Stimulated activated CD4-positive, alpha-beta T cell treated with anti-CD3 and anti-CD28 coated beads, TNF-alpha, amount 100 ng/mL, for 48 hours (primary cell): ENCODE results near the gene MPRIP.
"Not testable (repeated sequence)": the region's sequence is repeated elsewhere in the genome, so short reads cannot be mapped to it uniquely, and the experiment has no call there.

Experiments
- DNase-seq, 3 donors: peaks; one replicate each; pipeline ENCODE4 v3.0.0-alpha.2; 2020; ENCODE audit warnings: low read depth in 3 of 3

The MPRIP gene

DNA sequence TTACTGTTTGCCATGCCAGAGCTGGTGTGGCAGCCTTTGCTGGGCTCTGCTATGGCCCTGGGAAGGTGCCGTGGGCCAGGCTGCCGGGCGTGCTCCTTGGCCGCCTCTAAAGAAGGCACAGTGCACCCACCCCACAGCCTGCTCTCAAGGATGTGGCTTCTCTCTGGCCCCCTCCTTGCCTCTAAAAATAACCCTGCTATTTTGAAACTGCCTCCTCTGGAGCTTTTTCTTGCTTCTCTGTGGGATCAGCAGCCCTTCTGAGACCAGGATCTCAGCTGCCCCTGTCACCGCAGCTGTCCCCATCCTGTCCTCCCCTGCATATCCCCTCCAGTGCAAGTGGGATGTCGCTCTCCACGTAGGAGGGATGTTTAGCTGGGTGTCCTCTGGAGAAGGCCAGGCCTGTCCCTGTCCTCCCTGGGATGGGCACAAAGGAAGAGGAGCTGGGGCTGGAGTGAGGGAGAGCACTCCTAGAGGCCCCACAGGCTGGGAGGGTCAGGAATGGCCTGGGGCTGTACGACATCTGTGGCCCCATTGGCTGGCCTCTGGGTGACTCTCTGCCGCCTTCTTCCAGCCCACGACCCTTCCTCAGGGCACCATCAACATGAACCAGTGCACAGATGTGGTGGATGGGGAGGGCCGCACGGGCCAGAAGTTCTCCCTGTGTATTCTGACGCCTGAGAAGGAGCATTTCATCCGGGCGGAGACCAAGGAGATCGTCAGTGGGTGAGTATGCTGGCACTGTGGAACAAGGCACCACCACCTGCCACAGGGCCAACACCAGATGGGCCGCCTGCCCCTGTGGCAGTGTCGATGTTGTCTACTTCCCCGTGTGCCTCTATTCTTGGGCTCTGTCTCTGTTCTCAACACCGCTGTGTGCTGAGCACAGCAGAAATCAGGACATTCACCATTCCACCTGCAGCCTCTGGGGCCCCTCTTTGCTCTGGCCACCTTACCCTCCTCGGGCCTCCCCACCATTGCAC, 84.2 kb downstream of the MPRIP start:
- DNase-seq: no peak

- no peak for DNase-seq
Measured at GRCh38 chr17:17127156-17127555, 84.9 kb downstream of the MPRIP start.

- no peak for DNase-seq
Measured at GRCh38 chr17:17127730-17128291, 85.6 kb downstream of the MPRIP start.

DNA sequence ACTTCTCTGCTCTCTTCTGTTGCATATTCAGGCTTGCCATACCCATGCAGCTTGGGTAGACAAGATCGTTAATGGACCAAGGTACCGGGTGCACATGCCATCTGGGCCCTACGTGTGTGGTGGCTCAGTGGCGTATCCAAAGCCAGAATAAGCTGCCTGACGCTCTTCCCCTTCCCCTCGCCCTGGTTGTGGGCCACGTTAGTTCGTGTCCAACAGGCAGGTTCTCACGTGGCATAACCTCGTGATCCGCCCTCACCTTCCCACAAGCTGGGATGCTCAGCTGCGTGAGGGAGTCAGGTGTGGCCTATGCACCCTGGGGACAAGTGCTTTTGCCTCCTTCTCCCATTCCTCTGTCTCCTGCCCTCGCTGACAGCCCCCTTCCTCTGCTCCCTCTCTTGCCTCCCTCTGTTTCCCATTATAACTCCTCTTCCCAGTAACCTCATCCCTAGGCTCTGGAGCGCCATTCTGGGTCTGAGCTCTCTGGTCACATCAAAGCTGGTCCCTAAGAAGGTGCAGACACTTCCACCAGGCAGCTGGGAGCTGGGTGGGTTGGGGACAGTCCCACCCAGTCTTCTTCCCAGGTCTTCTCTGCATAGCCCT, 86.3 kb downstream of the MPRIP start:
- no peak for DNase-seq

DNA sequence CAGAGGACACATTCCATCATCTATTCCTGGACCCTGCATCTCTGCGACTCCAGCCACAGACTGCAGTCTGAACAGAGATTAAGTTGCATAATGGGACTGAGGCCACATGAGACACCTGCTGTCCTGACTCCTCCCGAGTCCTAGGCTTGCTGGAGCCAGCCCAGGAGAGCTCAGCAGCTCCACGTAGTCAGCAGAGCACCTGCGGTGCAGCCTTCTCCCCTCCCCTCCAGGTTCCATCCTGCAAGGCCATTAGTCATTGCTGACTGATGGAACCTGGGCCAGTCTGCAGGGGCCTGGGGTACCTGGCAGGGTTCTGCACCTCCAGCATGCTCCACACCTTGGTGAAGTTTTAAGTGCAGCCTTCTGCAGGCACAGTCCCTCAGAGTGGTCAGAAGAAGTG, 87.2 kb downstream of the MPRIP start:
- no peak for DNase-seq

- DNase-seq: no peak
Measured at GRCh38 chr17:17130077-17130844, 88.0 kb downstream of the MPRIP start.

DNA sequence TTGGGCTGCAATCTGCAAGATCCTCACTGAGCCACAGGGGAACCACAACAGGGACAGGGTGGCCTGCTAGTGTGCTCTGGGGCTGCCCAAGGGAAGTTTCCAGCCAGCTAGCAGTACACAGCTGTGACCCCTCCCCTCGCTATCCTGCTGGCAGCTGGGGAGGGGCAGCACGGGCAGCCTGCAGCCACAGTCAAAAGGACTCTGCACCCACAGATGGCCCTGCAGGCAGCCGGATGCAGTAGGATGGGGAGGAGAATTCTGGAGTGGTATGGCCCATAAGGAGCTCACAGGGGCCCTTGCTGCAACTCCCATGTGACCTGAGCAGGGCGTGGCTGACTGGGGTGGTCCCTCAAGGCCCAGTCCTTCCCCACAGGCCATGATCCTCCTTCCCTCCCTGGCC, 89.6 kb downstream of the MPRIP start:
- no peak for DNase-seq

DNA sequence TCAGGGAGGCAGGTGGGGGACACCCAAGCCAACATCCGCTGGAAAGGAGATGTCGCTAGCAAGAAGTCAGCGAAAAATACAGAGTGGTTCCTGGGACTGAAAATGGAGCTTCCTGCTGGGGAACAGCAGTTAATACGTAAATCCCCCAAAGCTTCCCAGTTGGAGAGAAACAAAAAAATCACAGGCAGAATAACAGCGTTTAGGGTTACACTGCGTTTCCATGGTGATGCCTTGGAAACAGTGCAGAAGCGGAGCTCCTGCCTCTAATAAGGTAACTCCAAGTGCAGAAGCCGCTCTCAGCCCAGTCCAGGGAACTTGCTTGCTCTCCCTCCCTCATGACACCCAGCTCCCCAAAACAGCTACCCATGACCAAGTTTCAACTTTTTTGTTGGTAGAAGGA, 90.5 kb downstream of the MPRIP start:
- no peak for DNase-seq

DNA sequence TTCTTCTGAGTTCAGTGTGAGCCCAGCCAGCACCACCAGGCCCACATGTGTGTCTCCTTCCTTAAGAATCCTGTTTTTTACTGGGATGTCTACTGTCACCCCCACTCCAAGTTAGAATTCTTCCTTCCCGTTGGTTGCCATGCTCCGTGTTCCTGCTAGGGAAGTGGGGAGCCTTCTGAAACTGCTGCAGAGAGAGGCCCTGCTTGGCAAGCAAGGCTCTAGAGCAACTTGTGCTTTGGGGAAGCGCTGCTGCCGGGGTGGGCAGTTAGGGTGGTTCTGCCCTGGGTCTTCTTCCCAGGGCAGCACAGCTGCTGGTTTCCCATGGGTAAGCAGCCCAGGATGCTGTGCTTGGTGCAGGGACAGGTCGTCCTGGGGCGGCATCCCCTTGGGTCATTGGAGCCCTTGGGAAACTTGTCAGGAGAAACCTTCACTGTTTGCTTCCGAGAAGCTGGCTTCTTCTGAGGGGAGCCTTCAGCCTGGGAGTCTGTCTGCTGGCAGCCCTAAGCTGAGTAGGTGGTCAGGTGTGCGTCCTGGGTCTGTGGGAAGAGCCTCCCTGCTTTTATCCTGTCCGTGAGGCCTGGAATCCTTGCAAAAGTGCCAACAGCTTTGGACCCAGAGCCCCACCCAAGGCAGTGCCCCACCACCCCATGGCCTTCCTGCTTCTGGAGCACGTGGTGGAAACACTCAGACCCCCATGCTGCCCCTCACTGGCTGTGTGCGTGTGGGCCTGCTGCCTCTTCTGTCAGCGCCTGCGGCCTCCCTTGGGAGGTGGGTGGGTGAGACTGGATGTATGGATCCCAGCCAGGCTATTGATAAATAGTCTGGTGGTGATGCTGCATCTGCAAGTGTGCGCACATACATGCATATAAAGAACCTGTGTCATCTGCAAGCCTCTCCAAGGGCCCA, 92.0 kb downstream of the MPRIP start:
- no peak for DNase-seq

- DNase-seq: no peak
Measured at GRCh38 chr17:17134957-17135333, 92.7 kb downstream of the MPRIP start.

DNA sequence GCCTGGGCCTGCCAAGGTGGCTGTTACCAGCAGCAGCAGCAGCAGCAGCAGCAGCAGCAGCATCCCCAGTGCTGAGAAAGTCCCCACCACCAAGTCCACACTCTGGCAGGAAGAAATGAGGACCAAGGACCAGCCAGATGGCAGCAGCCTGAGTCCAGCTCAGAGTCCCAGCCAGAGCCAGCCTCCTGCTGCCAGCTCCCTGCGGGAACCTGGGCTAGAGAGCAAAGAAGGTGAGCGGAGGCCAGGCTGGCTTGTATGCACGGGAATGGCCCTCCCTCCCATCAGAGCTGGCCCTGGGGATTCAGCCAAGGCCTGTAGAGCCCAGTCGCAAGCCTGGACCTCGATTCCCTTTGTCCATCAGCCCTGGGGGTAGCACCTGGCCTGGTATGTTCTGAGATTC, 94.0 kb downstream of the MPRIP start:
- not testable (repeated sequence) for DNase-seq

DNA sequence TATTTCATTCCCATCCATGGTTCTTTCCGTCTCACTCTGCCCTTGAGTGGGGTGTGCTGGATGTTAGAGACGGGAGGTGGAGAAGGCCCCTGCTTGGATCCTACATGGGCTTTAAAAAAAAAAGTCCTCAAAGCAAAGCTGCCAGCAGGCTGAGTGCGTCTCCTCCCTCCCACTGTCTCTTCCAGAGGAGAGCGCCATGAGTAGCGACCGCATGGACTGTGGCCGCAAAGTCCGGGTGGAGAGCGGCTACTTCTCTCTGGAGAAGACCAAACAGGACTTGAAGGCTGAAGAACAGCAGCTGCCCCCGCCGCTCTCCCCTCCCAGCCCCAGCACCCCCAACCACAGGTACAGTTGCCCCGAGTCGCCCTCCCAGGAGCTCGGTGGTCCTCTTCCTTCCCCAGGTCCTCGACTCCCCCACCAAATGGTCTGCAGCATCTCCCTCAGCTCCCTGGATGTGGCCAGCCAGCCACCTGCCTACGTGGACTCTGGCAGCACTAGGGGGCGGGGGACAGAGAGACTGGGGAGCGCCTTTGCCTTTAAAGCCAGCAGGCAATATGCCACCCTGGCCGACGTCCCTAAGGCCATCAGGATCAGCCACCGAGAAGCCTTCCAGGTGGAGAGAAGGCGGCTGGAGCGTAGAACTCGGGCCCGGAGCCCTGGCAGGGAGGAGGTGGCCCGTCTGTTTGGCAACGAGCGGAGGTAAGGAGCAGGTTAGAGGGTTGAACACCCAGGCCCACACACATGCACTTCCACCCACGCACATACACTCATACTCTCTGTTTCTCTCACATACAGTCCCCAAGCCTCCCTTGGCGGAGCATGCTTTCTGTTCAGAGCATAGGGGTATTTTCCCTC, 95.7 kb downstream of the MPRIP start:
- no peak for DNase-seq

GRCh38 chr17:17139972-17140589, 97.8 kb downstream of the MPRIP start:
- DNase-seq: no peak

- no peak for DNase-seq
Measured at GRCh38 chr17:17140590-17140980, 98.3 kb downstream of the MPRIP start.

GRCh38 chr17:17141279-17141678, 99.0 kb downstream of the MPRIP start:
- DNase-seq: no peak

- DNase-seq: peak in 2 of 3 donors; percentile 21 to 28
Measured at GRCh38 chr17:17141860-17142552, 99.7 kb downstream of the MPRIP start.

DNA sequence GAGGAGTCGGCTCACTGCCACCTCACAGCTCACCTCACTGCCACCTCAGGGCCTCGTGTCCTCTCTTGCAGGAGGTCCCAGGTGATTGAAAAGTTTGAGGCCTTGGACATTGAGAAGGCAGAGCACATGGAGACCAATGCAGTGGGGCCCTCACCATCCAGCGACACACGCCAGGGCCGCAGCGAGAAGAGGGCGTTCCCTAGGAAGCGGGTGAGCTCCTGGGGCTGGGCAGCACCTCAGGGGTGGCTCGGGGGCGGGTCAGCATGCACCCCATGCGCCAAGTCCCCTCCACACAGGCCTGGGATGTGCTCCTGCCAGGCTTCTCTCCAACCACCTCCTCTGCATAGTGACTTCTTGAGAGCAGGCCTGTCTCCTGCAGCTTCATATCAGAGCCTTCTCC, 100.3 kb downstream of the MPRIP start:
- no peak for DNase-seq

DNA sequence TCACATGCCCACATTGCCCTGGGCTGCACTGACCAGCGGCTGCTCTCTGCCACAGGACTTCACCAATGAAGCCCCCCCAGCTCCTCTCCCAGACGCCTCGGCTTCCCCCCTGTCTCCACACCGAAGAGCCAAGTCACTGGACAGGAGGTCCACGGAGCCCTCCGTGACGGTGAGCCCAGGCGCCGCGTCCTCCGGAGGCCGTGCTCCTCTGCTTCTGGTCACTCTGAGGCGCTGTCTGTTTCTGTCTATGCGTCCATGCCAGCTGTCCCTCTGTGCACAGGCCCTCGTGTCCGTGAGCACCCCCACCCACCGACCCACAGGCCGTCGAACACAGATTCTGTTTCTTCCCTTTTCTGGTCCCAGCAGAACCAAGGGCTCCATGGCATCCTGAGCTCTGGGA, 101.2 kb downstream of the MPRIP start:
- DNase-seq: no peak

DNA sequence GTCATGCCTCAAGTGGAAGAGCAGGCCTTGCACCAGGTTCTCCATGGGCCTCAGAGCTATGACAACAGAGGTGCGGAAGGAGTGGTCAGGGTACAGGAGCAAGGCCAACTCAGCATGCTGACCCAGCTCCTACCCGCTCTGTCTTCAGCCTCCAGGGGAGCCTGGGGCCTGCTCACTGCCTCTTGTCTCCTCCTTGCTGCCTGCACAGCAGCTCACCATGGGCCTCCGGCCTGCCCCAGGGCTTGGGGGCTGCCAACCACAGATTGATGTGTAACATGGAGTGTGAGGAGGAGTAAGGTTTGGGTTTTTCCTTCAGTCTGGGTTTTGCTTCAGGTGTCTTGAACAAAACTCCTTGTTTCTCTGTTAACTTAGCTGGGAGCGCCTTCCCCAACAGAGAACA, 101.8 kb downstream of the MPRIP start:
- DNase-seq: no peak
